Keratinocyte (primary cell): ENCODE data around the gene SH2D3C. TPM values are rescaled to one million over a fixed set of nuclear protein-coding genes. Genes with fewer than 3 reads are reported as not detected.

Source experiments
- DNase-seq: peaks from one replicate; pipeline ENCODE4 v3.0.0-alpha.2; 2011; ENCODE audit warnings: low read depth, missing footprints, low spot score
- FAIRE-seq: peaks from 2 replicates; lab custom pipeline; 2011; peaks lifted over from hg19 to GRCh38; lab: Jason Lieb, UNC
- H2AFZ ChIP-seq: 2 replicates; pipeline ENCODE4 v1.6.0; 2012; ENCODE audit warnings: low read length, control low read depth, inconsistent platforms; ENCODE audit not compliant: control insufficient read depth
- H3K27ac ChIP-seq: 2 replicates; pipeline ENCODE4 v1.5.1; 2011; ENCODE audit warnings: low read length; ENCODE audit not compliant: control insufficient read depth, insufficient read depth
- H3K27me3 ChIP-seq: 3 replicates; pipeline ENCODE4 v1.6.0; 2011; ENCODE audit warnings: low read length; ENCODE audit not compliant: control insufficient read depth, insufficient read depth; ENCODE audit errors: extremely low read depth
- H3K36me3 ChIP-seq, 2 experiments: 2 replicates in 1 of 2; 3 replicates in 1 of 2; pipeline ENCODE4 v1.5.1; 2011; ENCODE audit warnings: low read length in 2 of 2, mild to moderate bottlenecking in 1 of 2; ENCODE audit not compliant: control insufficient read depth in 2 of 2, insufficient read depth in 2 of 2; ENCODE audit errors: extremely low read depth in 1 of 2
- H3K4me1 ChIP-seq: 3 replicates; pipeline ENCODE4 v1.5.1; 2011; ENCODE audit warnings: low read length; ENCODE audit not compliant: control insufficient read depth, insufficient read depth; ENCODE audit errors: extremely low read depth
- H3K4me2 ChIP-seq: 3 replicates; pipeline ENCODE4 v1.6.0; 2011; ENCODE audit warnings: low read depth, low read length; ENCODE audit not compliant: control insufficient read depth, insufficient read depth; ENCODE audit errors: extremely low read depth
- H3K4me3 ChIP-seq, 3 experiments: fragments of 200-600 bp in 1 of 3; sonication (generic) in 1 of 3; 2 replicates in 2 of 3; 3 replicates in 1 of 3; pipeline ENCODE4 v1.5.1; 2011 to 2016; ENCODE audit warnings: low read length in 3 of 3, mild to moderate bottlenecking in 3 of 3, control low read depth in 2 of 3, inconsistent platforms in 1 of 3, low read depth in 1 of 3, mixed read lengths in 1 of 3, mixed run types in 1 of 3, moderate library complexity in 1 of 3; ENCODE audit not compliant: control insufficient read depth in 2 of 3, insufficient read depth in 2 of 3; ENCODE audit errors: extremely low read depth in 1 of 3
- H3K79me2 ChIP-seq: 2 replicates; pipeline ENCODE4 v1.6.0; 2012; ENCODE audit warnings: low read length; ENCODE audit not compliant: control insufficient read depth, insufficient read depth
- H3K9ac ChIP-seq: 3 replicates; pipeline ENCODE4 v1.6.0; 2011; ENCODE audit warnings: low read length; ENCODE audit not compliant: control insufficient read depth, insufficient read depth; ENCODE audit errors: extremely low read depth
- H3K9me1 ChIP-seq: 3 replicates; pipeline ENCODE4 v1.6.0; 2011; ENCODE audit warnings: low read length; ENCODE audit not compliant: control insufficient read depth, insufficient read depth; ENCODE audit errors: extremely low read depth
- H3K9me3 ChIP-seq: 2 replicates; pipeline ENCODE4 v1.5.1; 2012; ENCODE audit warnings: low read depth, low read length; ENCODE audit not compliant: control insufficient read depth
- H4K20me1 ChIP-seq: 3 replicates; pipeline ENCODE4 v1.6.0; 2011; ENCODE audit warnings: low read length; ENCODE audit not compliant: control insufficient read depth, insufficient read depth; ENCODE audit errors: extremely low read depth
- EZH2 ChIP-seq: IDR thresholded peaks from one replicate; pipeline ENCODE4 v1.6.1; 2012; ENCODE audit warnings: inconsistent platforms, mild to moderate bottlenecking, low read length, moderate library complexity
- dilution Hi-C: fragments of 300-500 bp; cut with MboI; formaldehyde crosslinking; loops from one replicate; pipeline ENCODE4 v1.7.0; 2020; ENCODE audit warnings: low sequenced_read_pairs; ENCODE audit not compliant: extremely low pct_ligation_motif_present
- polyA plus RNA-seq, 5 experiments: library from polyadenylated mRNA; depleted of rRNA in 3 of 5; stranded (reverse) in 3 of 5; stranded (forward) in 1 of 5; unstranded in 1 of 5; fragments of >200 nt; gene quantifications; 1 replicate in 1 of 5; 2 replicates in 3 of 5; 3 replicates in 1 of 5; pipeline versions ENCODE4 v1.2.1 to v1.2.3, GENCODE V29; 2011 to 2012; ENCODE audit warnings: missing spikeins in 2 of 5, low read depth in 1 of 5, low replicate concordance in 1 of 5
- TF ChIP-seq, protein P1 (sequence below), 3 experiments: IDR thresholded peaks in 1 of 3; conservative IDR thresholded peaks in 1 of 3; optimal IDR thresholded peaks in 1 of 3; 2 replicates in 2 of 3; 3 replicates in 1 of 3; pipeline versions ENCODE3 to v1.5.1; 2011; ENCODE audit warnings: low read length in 3 of 3, mild to moderate bottlenecking in 3 of 3, moderate library complexity in 2 of 3, control low read depth in 1 of 3, inconsistent platforms in 1 of 3; ENCODE audit not compliant: insufficient read depth in 2 of 3; ENCODE audit errors: extremely low read depth in 1 of 3

SH2D3C gene
- polyA plus RNA-seq, 1 donor (not counting 4 experiments of a cell fraction or from before 2014, with no cell fraction given), result 0.12 TPM

DNA sequence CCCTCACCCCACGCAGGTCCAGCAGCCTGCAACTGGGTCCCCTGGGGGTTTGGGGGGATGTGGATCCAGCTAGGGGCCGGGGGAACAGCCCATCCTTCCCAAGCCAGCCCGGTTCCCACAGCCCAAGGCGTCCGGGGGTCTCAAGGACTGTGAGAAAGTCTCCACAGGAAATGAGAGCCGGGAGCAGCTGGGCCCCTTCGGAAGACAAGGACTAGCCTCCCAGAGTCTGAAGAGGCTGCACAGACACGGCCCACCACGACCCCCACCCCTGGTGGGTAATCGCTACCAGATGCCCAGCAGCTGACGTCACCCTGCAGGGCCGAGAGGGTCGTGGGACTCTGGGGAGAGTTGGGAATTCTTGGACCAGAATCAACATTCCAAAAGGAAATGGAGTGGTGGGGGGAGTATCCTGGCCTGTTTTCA is 10.5 kb downstream of the SH2D3C start:
- H3K27me3 ChIP-seq, result no peaks in the 10 kb centered on the region
- no peaks in the 10 kb centered on the region for H3K79me2 ChIP-seq
- H2AFZ ChIP-seq, result no peak overlapping the region
- no peaks in the 10 kb centered on the region for H3K36me3 ChIP-seq
- peaks cover 10% of the 10 kb centered on the region for H3K4me1 ChIP-seq
- H3K4me3 ChIP-seq, result no peak overlapping the region
- FAIRE-seq, result no peak
- DNase-seq, result no peak
- TF ChIP-seq EZH2, result no peak
- TF ChIP-seq, protein P1, sequence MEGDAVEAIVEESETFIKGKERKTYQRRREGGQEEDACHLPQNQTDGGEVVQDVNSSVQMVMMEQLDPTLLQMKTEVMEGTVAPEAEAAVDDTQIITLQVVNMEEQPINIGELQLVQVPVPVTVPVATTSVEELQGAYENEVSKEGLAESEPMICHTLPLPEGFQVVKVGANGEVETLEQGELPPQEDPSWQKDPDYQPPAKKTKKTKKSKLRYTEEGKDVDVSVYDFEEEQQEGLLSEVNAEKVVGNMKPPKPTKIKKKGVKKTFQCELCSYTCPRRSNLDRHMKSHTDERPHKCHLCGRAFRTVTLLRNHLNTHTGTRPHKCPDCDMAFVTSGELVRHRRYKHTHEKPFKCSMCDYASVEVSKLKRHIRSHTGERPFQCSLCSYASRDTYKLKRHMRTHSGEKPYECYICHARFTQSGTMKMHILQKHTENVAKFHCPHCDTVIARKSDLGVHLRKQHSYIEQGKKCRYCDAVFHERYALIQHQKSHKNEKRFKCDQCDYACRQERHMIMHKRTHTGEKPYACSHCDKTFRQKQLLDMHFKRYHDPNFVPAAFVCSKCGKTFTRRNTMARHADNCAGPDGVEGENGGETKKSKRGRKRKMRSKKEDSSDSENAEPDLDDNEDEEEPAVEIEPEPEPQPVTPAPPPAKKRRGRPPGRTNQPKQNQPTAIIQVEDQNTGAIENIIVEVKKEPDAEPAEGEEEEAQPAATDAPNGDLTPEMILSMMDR (optimal IDR thresholded peaks at IDR 0.05 in 1 of 3, IDR thresholded peaks at IDR 0.05 in 1 of 3, conservative IDR thresholded peaks at IDR 0.05 in 1 of 3; ENCODE audit: extremely low read depth in 1 of 3, insufficient read depth in 2 of 3, low read length in 3 of 3), result no peak
- dilution Hi-C loops, result no loop called here
- no peak overlapping the region for H3K9ac ChIP-seq
- H3K4me2 ChIP-seq, result no peak overlapping the region
- no peaks in the 10 kb centered on the region for H3K9me1 ChIP-seq
- no peaks in the 10 kb centered on the region for H3K9me3 ChIP-seq
- H3K27ac ChIP-seq, result no peak overlapping the region
- H4K20me1 ChIP-seq, result no peaks in the 10 kb centered on the region

DNA sequence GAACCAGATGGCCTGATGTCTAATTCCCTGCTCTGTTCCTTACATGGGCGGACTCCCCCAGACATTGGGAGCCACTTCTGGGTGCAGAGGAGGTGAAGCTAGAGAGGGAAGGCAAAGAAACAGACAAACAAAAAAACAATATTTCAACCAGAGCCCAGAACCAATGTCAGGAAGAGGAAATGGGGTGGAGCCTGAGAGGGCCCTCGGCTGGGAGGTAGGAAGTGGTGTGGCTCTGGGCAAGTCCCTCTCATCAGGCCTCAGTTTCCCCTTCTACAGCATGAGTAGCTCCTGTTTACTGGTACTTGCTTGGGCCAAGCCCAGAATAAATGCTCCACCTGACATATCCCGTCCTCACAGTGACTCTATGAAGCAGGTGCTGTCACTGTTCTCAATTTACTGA is 11.1 kb downstream of the SH2D3C start:
- H3K9me1 ChIP-seq, result no peaks in the 10 kb centered on the region
- no peaks in the 10 kb centered on the region for H3K79me2 ChIP-seq
- H3K4me1 ChIP-seq, result peaks cover 10% of the 10 kb centered on the region
- H3K9ac ChIP-seq, result no peak overlapping the region
- H3K4me3 ChIP-seq, result no peak overlapping the region
- no peaks in the 10 kb centered on the region for H3K36me3 ChIP-seq
- H3K27ac ChIP-seq, result no peak overlapping the region
- H3K27me3 ChIP-seq, result no peaks in the 10 kb centered on the region
- TF ChIP-seq, protein P1 (optimal IDR thresholded peaks at IDR 0.05 in 1 of 3, IDR thresholded peaks at IDR 0.05 in 1 of 3, conservative IDR thresholded peaks at IDR 0.05 in 1 of 3; ENCODE audit: extremely low read depth in 1 of 3, insufficient read depth in 2 of 3, low read length in 3 of 3), result no peak
- no peak for TF ChIP-seq EZH2
- DNase-seq (no peak), FAIRE-seq (no peak)
- H3K4me2 ChIP-seq, result no peak overlapping the region
- no peak overlapping the region for H2AFZ ChIP-seq
- H3K9me3 ChIP-seq, result no peaks in the 10 kb centered on the region
- dilution Hi-C loops, result no loop called here
- H4K20me1 ChIP-seq, result no peaks in the 10 kb centered on the region
